Vagina (tissue), 2 donors: Measurements from ENCODE around the gene AGPAT4. TPM values are rescaled to one million over a fixed set of nuclear protein-coding genes. Genes with fewer than 3 reads are reported as not detected.
"Not testable (repeated sequence)": the region's sequence is repeated elsewhere in the genome, so short reads cannot be mapped to it uniquely, and the experiment has no call there.

ENCODE experiments used
- DNase-seq, 2 donors: peaks; one replicate each; pipeline ENCODE4 v3.0.0-alpha.2; 2017; ENCODE audit errors: extremely low spot score in 2 of 2
- H3K27ac ChIP-seq: fragments of 200-600 bp; sonication (generic); one replicate; pipeline ENCODE4 v1.5.1; 2019
- H3K27me3 ChIP-seq: fragments of 200-600 bp; sonication (generic); one replicate; pipeline ENCODE4 v1.5.1; 2019
- H3K36me3 ChIP-seq, 2 donors: fragments of 200-600 bp; sonication (generic); one replicate each; pipeline ENCODE4 v1.5.1; 2017 to 2019
- H3K4me1 ChIP-seq: fragments of 200-600 bp; sonication (generic); one replicate; pipeline ENCODE4 v1.5.1; 2019
- H3K4me3 ChIP-seq, 2 donors: fragments of 200-600 bp; sonication (generic); 1 replicate in 1 of 2; 2 replicates in 1 of 2; pipeline ENCODE4 v1.5.1; 2016 to 2019
- H3K9me3 ChIP-seq: fragments of 200-600 bp; sonication (generic); one replicate; pipeline ENCODE4 v1.5.1; 2019
- POLR2A ChIP-seq, 2 donors: fragments of 450-650 bp; IDR thresholded peaks; one replicate each; pipeline ENCODE4 v1.6.1; 2017; ENCODE audit warnings: antibody characterized with exemption in 2 of 2, mild to moderate bottlenecking in 2 of 2, moderate library complexity in 2 of 2
- POLR2AphosphoS5 ChIP-seq, 2 donors: sonication (generic); formaldehyde crosslinking; IDR thresholded peaks; one replicate each; pipeline ENCODE4 v1.9.0; 2017; ENCODE audit warnings: antibody characterized with exemption in 2 of 2, mild to moderate bottlenecking in 2 of 2, low read depth in 1 of 2; ENCODE audit not compliant: insufficient read depth in 1 of 2
- intact Hi-C: fragments of 100-400 bp; cut with DNase I; formaldehyde crosslinking; loops from one replicate; pipeline ENCODE4 v1.15.1; 2023
- total RNA-seq: library from RNA; depleted of rRNA; stranded (reverse); fragments of >200 nt; gene quantifications from one replicate; pipeline ENCODE4 v1.2.3, GENCODE V29; 2016
- TF ChIP-seq, protein P1 (sequence below), 3 experiments: fragments of 450-650 bp in 2 of 3; fragments of 200-600 bp in 1 of 3; sonication (generic) in 1 of 3; IDR thresholded peaks; one replicate each; pipeline ENCODE4 v1.5.1; 2017 to 2019; ENCODE audit warnings: antibody characterized with exemption in 3 of 3, mild to moderate bottlenecking in 2 of 3, moderate library complexity in 2 of 3

The AGPAT4 gene
- total RNA-seq, 1 donor from 2014 or later = 6.9 TPM

DNA sequence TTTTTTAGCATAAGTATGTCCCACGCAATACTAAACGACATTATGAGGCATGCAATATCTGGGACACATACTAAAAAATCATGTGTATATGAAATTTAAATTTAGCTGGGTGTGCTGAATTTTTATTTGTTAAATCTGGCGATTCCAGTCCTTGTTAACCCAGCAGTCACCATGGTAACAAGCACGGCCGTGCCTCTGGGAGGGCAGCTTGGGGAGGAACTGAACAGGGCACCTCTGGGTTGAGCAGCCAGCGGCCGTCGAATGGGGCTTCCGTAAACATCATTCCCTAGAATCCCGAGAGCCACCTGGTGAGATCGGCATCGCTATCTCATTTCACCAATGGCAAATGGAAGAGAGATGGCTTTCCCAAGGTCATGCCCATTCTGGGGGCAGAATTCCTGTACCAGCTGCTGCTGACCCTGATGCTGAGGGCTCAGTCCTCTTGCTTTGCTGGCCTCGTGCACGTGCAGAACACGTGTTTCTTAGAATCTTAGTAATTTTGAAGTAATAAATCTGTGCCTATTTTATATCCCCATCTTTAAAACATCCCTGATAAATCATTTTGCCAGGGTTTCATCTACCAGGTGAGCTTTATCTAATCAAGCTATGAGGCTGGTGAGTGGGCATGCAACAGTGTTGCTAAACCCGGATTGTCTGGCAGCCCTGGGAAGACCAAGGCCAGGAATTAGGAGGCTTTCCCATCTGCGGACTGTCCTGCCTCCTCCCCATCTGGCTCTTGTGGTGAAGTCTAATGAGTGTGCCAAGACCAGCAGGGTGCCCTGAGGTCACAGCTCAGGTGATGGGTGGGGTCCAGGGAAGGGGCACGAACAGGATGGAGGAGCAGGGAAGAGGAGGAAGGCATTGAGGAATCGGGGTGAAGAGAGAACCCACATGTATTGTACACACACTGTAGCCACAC is 85.1 kb downstream of the AGPAT4 start:
- no peaks in the 10 kb centered on the region for H3K27me3 ChIP-seq
- no peak for DNase-seq
- intact Hi-C loops = no loop called here
- no peaks in the 10 kb centered on the region for H3K36me3 ChIP-seq
- no peak overlapping the region for H3K4me3 ChIP-seq
- TF ChIP-seq POLR2AphosphoS5 (IDR thresholded peaks at IDR 0.05; ENCODE audit: insufficient read depth in 1 of 2, low read depth in 1 of 2) (no peak), POLR2A (IDR thresholded peaks at IDR 0.05) (no peak)
- TF ChIP-seq, protein P1, sequence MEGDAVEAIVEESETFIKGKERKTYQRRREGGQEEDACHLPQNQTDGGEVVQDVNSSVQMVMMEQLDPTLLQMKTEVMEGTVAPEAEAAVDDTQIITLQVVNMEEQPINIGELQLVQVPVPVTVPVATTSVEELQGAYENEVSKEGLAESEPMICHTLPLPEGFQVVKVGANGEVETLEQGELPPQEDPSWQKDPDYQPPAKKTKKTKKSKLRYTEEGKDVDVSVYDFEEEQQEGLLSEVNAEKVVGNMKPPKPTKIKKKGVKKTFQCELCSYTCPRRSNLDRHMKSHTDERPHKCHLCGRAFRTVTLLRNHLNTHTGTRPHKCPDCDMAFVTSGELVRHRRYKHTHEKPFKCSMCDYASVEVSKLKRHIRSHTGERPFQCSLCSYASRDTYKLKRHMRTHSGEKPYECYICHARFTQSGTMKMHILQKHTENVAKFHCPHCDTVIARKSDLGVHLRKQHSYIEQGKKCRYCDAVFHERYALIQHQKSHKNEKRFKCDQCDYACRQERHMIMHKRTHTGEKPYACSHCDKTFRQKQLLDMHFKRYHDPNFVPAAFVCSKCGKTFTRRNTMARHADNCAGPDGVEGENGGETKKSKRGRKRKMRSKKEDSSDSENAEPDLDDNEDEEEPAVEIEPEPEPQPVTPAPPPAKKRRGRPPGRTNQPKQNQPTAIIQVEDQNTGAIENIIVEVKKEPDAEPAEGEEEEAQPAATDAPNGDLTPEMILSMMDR (IDR thresholded peaks at IDR 0.05) = no peak
- no peaks in the 10 kb centered on the region for H3K9me3 ChIP-seq
- H3K27ac ChIP-seq = no peak overlapping the region
- peaks cover 6% of the 10 kb centered on the region for H3K4me1 ChIP-seq

DNA sequence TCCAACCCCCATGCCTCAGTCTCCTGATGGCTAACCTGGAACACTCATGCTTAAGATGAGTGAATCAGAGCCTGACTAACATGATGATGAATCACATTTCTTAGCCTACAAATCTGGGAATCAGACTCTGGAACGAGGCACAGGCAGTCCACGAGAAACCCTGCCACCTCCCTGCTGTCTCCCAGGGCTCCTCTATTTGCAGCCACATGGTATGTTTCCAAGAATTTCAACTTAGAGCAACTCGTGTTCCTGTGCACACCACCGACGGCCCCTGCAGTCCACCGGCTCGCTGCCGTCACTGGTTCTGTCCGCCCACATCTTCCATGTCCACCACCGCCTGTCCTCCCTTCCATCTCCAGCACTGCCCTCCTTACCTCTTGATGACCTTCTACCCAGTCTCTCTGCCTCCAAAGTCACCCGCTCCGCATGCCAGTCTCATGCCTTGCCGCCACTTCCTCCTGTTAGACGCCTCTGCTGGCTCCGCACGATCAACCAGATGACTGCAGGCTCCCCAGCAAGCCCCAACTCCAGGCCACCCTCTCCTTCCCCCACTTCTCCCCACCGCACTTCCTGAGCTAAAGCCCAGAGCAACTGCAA is 87.6 kb downstream of the AGPAT4 start:
- intact Hi-C loops = no loop called here
- Histone ChIP-seq H3K4me1 (peaks cover 6% of the 10 kb centered on the region), H3K27ac (no peak overlapping the region), H3K27me3 (no peaks in the 10 kb centered on the region), H3K36me3 (no peaks in the 10 kb centered on the region), H3K9me3 (no peaks in the 10 kb centered on the region), H3K4me3 (no peak overlapping the region)
- no peak for DNase-seq
- TF ChIP-seq POLR2AphosphoS5 (IDR thresholded peaks at IDR 0.05; ENCODE audit: insufficient read depth in 1 of 2, low read depth in 1 of 2) = no peak

DNA sequence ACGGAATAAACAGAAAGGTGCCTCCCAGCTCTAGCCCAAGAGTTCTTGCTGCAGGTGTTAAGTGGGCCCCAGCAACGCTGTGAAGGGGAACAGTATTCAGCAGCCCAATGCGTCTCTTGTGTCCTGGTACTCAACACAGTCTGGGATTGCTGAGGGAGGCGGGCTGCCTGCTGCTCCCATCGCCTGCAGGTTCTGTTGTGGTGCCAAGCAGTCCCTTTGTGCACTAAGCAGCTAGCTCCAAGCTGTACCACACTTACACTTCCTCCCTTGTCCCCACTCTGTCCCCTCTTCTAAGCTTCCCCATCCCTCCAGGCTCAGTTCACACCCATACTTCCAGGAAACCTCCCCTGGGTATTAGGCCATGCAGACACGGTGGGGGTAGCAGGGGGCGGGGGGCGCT is 92.7 kb downstream of the AGPAT4 start:
- no peaks in the 10 kb centered on the region for H3K27me3 ChIP-seq
- no peaks in the 10 kb centered on the region for H3K9me3 ChIP-seq
- H3K4me3 ChIP-seq = no peak overlapping the region
- H3K36me3 ChIP-seq = no peaks in the 10 kb centered on the region
- intact Hi-C loops = no loop called here
- no peaks in the 10 kb centered on the region for H3K4me1 ChIP-seq
- DNase-seq = no peak
- TF ChIP-seq POLR2AphosphoS5 (IDR thresholded peaks at IDR 0.05; ENCODE audit: insufficient read depth in 1 of 2, low read depth in 1 of 2) = no peak
- TF ChIP-seq POLR2A (IDR thresholded peaks at IDR 0.05) = no peak
- TF ChIP-seq, protein P1 (IDR thresholded peaks at IDR 0.05) = no peak
- H3K27ac ChIP-seq = no peak overlapping the region

DNA sequence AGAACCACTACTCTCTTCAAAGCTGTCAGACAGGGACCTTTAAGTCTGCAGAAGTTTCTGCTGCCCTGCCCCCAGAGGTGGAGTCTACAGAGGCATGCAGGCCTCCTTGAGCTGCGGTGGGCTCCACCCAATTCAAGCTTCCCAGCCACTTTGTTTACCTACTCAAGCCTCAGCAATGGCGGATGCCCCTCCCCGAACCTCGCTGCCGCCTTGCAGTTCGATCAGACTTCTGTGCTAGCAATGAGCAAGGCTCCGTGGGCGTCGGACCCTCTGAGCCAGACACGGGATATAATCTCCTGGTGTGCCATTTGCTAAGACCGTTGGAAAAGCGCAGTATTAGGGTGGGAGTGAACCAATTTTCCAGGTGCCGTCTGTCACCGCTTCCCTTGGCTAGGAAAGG is 95.7 kb downstream of the AGPAT4 start:
- H3K27ac ChIP-seq, intact Hi-C loops, H3K4me3 ChIP-seq, DNase-seq, H3K9me3 ChIP-seq, H3K36me3 ChIP-seq, H3K4me1 ChIP-seq, H3K27me3 ChIP-seq: not testable (repeated sequence)

DNA sequence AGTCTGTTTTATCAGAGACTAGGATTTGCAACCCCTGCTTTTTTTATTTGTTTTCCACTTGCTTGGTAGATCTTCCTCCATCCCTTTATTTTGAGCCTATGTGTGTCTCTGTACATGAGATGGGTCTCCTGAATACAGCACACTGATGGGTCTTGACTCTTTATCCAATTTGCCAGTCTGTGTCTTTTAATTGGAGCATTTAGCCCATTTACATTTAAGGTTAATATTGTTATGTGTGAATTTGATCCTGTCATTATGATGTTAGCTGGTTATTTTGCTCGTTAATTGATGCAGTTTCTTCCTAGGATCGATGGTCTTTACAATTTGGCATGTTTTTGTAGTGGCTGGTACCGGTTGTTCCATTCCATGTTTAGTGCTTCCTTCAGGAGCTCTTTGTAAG is 97.4 kb downstream of the AGPAT4 start:
- DNase-seq, H3K36me3 ChIP-seq, H3K4me1 ChIP-seq, intact Hi-C loops, H3K27ac ChIP-seq, H3K4me3 ChIP-seq, H3K27me3 ChIP-seq, H3K9me3 ChIP-seq: not testable (repeated sequence)

DNA sequence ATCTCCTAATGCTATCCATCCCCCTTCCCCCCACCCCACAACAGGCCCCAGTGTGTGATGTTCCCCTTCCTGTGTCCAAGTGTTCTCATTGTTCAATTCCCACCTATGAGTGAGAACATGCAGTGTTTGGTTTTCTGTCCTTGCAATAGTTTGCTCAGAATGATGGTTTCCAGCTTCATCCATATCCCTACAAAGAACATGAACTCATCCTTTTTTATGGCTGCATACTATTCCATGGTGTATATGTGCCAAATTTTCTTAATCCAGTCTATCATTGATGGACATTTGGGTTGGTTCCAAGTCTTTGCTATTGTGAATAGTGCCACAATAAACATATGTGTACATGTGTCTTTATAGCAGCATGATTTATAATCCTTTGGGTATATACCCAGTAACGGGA is 101.1 kb downstream of the AGPAT4 start:
- DNase-seq, H3K27me3 ChIP-seq, H3K27ac ChIP-seq, H3K36me3 ChIP-seq, H3K4me3 ChIP-seq, H3K9me3 ChIP-seq, H3K4me1 ChIP-seq, intact Hi-C loops: not testable (repeated sequence)

DNA sequence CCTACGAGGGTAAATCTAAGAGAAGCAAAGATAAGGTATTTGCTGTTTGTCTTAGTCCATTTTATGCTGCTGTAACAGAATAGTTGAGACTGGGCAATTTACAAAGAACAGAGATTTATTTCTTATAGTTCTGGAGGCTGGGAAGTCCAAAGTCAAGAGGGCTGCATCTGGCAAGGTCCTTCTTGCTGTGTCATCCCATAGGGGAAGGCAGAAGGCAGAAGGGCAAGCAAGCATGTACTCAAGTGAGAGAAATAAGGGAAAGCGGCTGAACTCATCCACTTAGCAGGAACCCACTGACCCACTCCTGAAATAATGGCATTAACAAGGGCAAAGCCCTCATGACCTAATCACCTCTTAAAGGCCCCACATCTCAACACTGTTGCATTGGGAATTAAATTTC is 102.7 kb downstream of the AGPAT4 start:
- no peak for DNase-seq
- H3K27ac ChIP-seq = no peak overlapping the region
- no peaks in the 10 kb centered on the region for H3K9me3 ChIP-seq
- no peaks in the 10 kb centered on the region for H3K27me3 ChIP-seq
- H3K4me3 ChIP-seq = no peak overlapping the region
- TF ChIP-seq, protein P1 (IDR thresholded peaks at IDR 0.05) = no peak
- TF ChIP-seq POLR2AphosphoS5 (IDR thresholded peaks at IDR 0.05; ENCODE audit: insufficient read depth in 1 of 2, low read depth in 1 of 2) = no peak
- TF ChIP-seq POLR2A (IDR thresholded peaks at IDR 0.05) = no peak
- intact Hi-C loops = no loop called here
- H3K4me1 ChIP-seq = no peaks in the 10 kb centered on the region
- H3K36me3 ChIP-seq = no peaks in the 10 kb centered on the region
